ENCODE data around the gene GRM6. TPM values are rescaled to one million over a fixed set of nuclear protein-coding genes. Genes with fewer than 3 reads are reported as not detected.
A peak's percentile ranks its signal among the peaks of the same experiment; 100 is the strongest.

Gene GRM6
- total RNA-seq, 1 experiment from 2014 or later: not detected

- no peak overlapping the region for H3K4ac ChIP-seq (ENCODE audit: low read depth, low read length)
- no peak overlapping the region for H2AFZ ChIP-seq (ENCODE audit: low read length)
These were observed 196 bp upstream of the GRM6 start for GRCh38 chr5:178995341-178995690.

More at GRCh38 chr5:178995341-178995690, 196 bp upstream of the GRM6 start:
- Histone ChIP-seq H3K4me2 (ENCODE audit: insufficient read depth, insufficient read length, low read length) (peak overlapping the region; percentile 44), H3K9ac (ENCODE audit: extremely low read depth, insufficient read length, low read length) (no peak overlapping the region), H3T11ph (ENCODE audit: low read length) (no peak overlapping the region), H3K56ac (ENCODE audit: insufficient read length, low read depth, low read length) (no peak overlapping the region), H3K18ac (ENCODE audit: insufficient read length, low read depth, low read length) (no peak overlapping the region), H3K79me1 (ENCODE audit: insufficient read depth, low read depth, low read length, poor library complexity, severe bottlenecking) (no peaks in the 10 kb centered on the region), H3K27ac (ENCODE audit: insufficient read length, low read depth, low read length) (no peak overlapping the region), H2BK12ac (ENCODE audit: insufficient read length, low read depth, low read length) (no peak overlapping the region), H3K27me3 (ENCODE audit: insufficient read depth, low read length) (peaks cover 26% of the 10 kb centered on the region), H4K5ac (ENCODE audit: insufficient read length, low read depth, low read length) (no peak overlapping the region), H2BK120ac (ENCODE audit: low read depth, low read length, poor library complexity, severe bottlenecking) (no peak overlapping the region), H3K23me2 (ENCODE audit: insufficient read length, low read depth, low read length, poor library complexity, severe bottlenecking) (peaks cover 2% of the 10 kb centered on the region), H4K20me1 (ENCODE audit: control insufficient read depth, insufficient read depth, insufficient read length) (no peaks in the 10 kb centered on the region), H3K23ac (ENCODE audit: insufficient read length, low read depth, low read length) (no peak overlapping the region), H3K14ac (ENCODE audit: insufficient read depth, low read length) (no peak overlapping the region; the same call in 1 of the 2 replicates), H3K79me2 (ENCODE audit: insufficient read depth, low read length) (no peaks in the 10 kb centered on the region), H4K8ac (replicated peaks; ENCODE audit: insufficient read length, low read depth, low read length) (no peak overlapping the region), H2BK15ac (ENCODE audit: low read depth, low read length) (no peak overlapping the region), H2BK20ac (ENCODE audit: low read depth, low read length, poor library complexity, severe bottlenecking) (no peak overlapping the region), H4K91ac (ENCODE audit: insufficient read length, low read depth, low read length) (no peak overlapping the region), H2BK5ac (ENCODE audit: insufficient read length, low read length) (no peak overlapping the region), H3K4me1 (ENCODE audit: insufficient read depth, low read length) (no peaks in the 10 kb centered on the region), H3K9me3 (ENCODE audit: control insufficient read depth, low read depth, low read length) (no peaks in the 10 kb centered on the region), H2AK5ac (ENCODE audit: insufficient read length, low read length) (no peak overlapping the region)
- Mint-ChIP-seq H3K4me1 (peaks cover 5 to 10% of the 10 kb centered on the region in 2 experiments), H3K36me3 (ENCODE audit: insufficient read depth in 1 of 3, low read depth in 3 of 3) (peaks cover 0 to 4% (median 3%) of the 10 kb centered on the region in 3 experiments; a peak in 3 of 7 replicates), H3K9me3 (peaks cover 11 to 50% of the 10 kb centered on the region in 2 experiments), H3K27ac (no peak overlapping the region), H3K27me3 (ENCODE audit: low read depth) (peaks cover 70% of the 10 kb centered on the region), H3K4me3 (peak overlapping the region; percentile 29 to 75)
- no peak for DNase-seq
- no CpG with 5 or more reads among the region's 6 CpGs for WGBS (ENCODE audit: extremely low coverage, insufficient read length, low lambda C conversion rate)
- no peak for TF ChIP-seq CTCF (conservative IDR thresholded peaks at IDR 0.05)

Measured in H9 (cell line).